SU-DHL-6 (cell line): ENCODE measurements around the gene STPG4.

ENCODE experiments used
- H2AFZ ChIP-seq: fragments of 200-600 bp; sonication (generic); 2 replicates; pipeline ENCODE4 v1.6.1; 2014; ENCODE audit warnings: low read depth, mild to moderate bottlenecking, moderate library complexity, mixed read lengths, antibody characterized with exemption, low read length; ENCODE audit not compliant: severe bottlenecking
- H3F3A ChIP-seq: fragments of 200-600 bp; shearing (Covaris generic); 2 replicates; pipeline ENCODE4 v1.6.0; 2016; ENCODE audit warnings: antibody characterized with exemption, mild to moderate bottlenecking; ENCODE audit not compliant: insufficient read depth
- H3K27ac ChIP-seq: fragments of 200-600 bp; sonication (generic); 2 replicates; pipeline ENCODE4 v1.5.1; 2016; ENCODE audit warnings: low read depth, mild to moderate bottlenecking, low read length, moderate library complexity, mixed read lengths
- H3K27me3 ChIP-seq: fragments of 200-600 bp; sonication (generic), shearing (Covaris generic); 2 replicates; pipeline ENCODE4 v1.6.0; 2014; ENCODE audit warnings: mild to moderate bottlenecking, low read length
- H3K36me3 ChIP-seq: fragments of 200-600 bp; sonication (generic); 2 replicates; pipeline ENCODE4 v1.6.1; 2014; ENCODE audit warnings: mild to moderate bottlenecking, low read length, mixed read lengths
- H3K4me2 ChIP-seq: fragments of 300-600, 200-600 bp; shearing (Covaris generic), sonication (generic); 2 replicates; pipeline ENCODE4 v1.6.0; 2014; ENCODE audit warnings: low read length, low read depth, mild to moderate bottlenecking; ENCODE audit not compliant: poor library complexity, severe bottlenecking
- H3K4me3 ChIP-seq: fragments of 200-600 bp; sonication (generic); 2 replicates; pipeline ENCODE4 v1.5.1; 2014; ENCODE audit warnings: antibody characterized with exemption, low read length, mild to moderate bottlenecking, mixed read lengths; ENCODE audit not compliant: insufficient read depth, poor library complexity, severe bottlenecking
- H3K79me2 ChIP-seq: fragments of 200-600 bp; sonication (generic); 2 replicates; pipeline ENCODE4 v1.6.1; 2014; ENCODE audit warnings: mild to moderate bottlenecking, low read length, moderate library complexity; ENCODE audit not compliant: insufficient read depth
- H3K9ac ChIP-seq: fragments of 200-600 bp; sonication (generic); 2 replicates; pipeline ENCODE4 v1.7.0; 2014; ENCODE audit warnings: mild to moderate bottlenecking, low read length
- H3K9me2 ChIP-seq: fragments of 200-600 bp; sonication (generic); replicated peaks from 2 replicates; pipeline ENCODE4 v1.6.1; 2014; ENCODE audit warnings: low read length; ENCODE audit not compliant: insufficient read depth
- H3K9me3 ChIP-seq: fragments of 200-600 bp; sonication (generic); 2 replicates; pipeline ENCODE4 v1.6.1; 2014; ENCODE audit warnings: low read length, mixed read lengths; ENCODE audit not compliant: insufficient read depth
- H4K20me1 ChIP-seq: fragments of 200-600 bp; sonication (generic); 2 replicates; pipeline ENCODE4 v1.6.1; 2014; ENCODE audit warnings: low read depth, mild to moderate bottlenecking, antibody characterized with exemption, low read length, moderate library complexity, mixed read lengths
- CTCF ChIP-seq: fragments of 200-600 bp; sonication (generic); IDR thresholded peaks from one replicate; pipeline ENCODE4 v1.5.1; 2017; ENCODE audit warnings: antibody characterized with exemption, mild to moderate bottlenecking, low read length, moderate library complexity; ENCODE audit not compliant: insufficient read depth, poor library complexity, severe bottlenecking
- EZH2phosphoT487 ChIP-seq: fragments of 200-600 bp; sonication (generic), shearing (Covaris generic); conservative IDR thresholded peaks from 2 replicates; pipeline ENCODE4 v1.6.1; 2018; ENCODE audit warnings: mild to moderate bottlenecking, antibody characterized with exemption, low read length, moderate library complexity, mixed read lengths

The STPG4 gene

DNA sequence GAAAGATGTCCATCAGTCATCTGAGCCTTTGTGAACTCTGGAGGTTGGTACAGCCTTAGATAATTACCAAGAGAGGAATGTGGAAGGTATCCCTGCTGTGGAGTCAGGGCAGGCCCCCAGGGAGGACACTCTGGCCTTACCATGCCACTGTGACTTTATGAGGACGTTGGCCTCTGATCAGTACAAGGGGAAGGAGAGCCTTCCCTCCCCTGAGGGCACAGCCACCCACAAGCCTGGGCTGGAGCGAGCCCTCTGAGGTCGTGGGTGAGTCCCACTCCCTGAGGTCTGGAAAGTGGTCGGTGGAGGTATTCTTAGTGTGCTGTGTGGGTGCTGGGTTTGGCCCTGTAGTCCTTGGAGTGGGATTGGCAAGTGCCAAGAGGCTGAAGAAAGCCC is 91.6 kb downstream of the STPG4 start:
- no peaks in the 10 kb centered on the region for H3K36me3 ChIP-seq
- H3K9me2 ChIP-seq = no peaks in the 10 kb centered on the region
- H3K4me2 ChIP-seq = no peak overlapping the region
- H4K20me1 ChIP-seq = no peaks in the 10 kb centered on the region
- TF ChIP-seq CTCF (no peak), EZH2phosphoT487 (no peak)
- H2AFZ ChIP-seq = no peak overlapping the region
- no peaks in the 10 kb centered on the region for H3K9me3 ChIP-seq
- no peak overlapping the region for H3K27ac ChIP-seq
- H3K27me3 ChIP-seq = no peaks in the 10 kb centered on the region
- H3K4me3 ChIP-seq = no peak overlapping the region
- no peaks in the 10 kb centered on the region for H3K79me2 ChIP-seq
- H3F3A ChIP-seq = no peaks in the 10 kb centered on the region
- H3K9ac ChIP-seq = no peak overlapping the region

- no peaks in the 10 kb centered on the region for H3F3A ChIP-seq
- H3K27ac ChIP-seq = no peak overlapping the region
- H3K36me3 ChIP-seq = no peaks in the 10 kb centered on the region
Observed at GRCh38 chr2:47062681-47063537, 92.2 kb downstream of the STPG4 start.

GRCh38 chr2:47061944-47062678 is 93.0 kb downstream of the STPG4 start:
- H4K20me1 ChIP-seq = no peaks in the 10 kb centered on the region
- H3K4me3 ChIP-seq = no peak overlapping the region
- no peaks in the 10 kb centered on the region for H3F3A ChIP-seq
- H2AFZ ChIP-seq = no peak overlapping the region
- no peaks in the 10 kb centered on the region for H3K36me3 ChIP-seq
- H3K9ac ChIP-seq = no peak overlapping the region
- TF ChIP-seq CTCF (no peak), EZH2phosphoT487 (no peak)
- H3K9me2 ChIP-seq = no peaks in the 10 kb centered on the region
- no peaks in the 10 kb centered on the region for H3K9me3 ChIP-seq
- no peak overlapping the region for H3K4me2 ChIP-seq
- H3K79me2 ChIP-seq = no peaks in the 10 kb centered on the region
- no peak overlapping the region for H3K27ac ChIP-seq
- no peaks in the 10 kb centered on the region for H3K27me3 ChIP-seq

More at GRCh38 chr2:47062681-47063537, 92.2 kb downstream of the STPG4 start:
- TF ChIP-seq CTCF (no peak), EZH2phosphoT487 (no peak)
- no peak overlapping the region for H3K4me2 ChIP-seq
- no peaks in the 10 kb centered on the region for H3K9me2 ChIP-seq
- no peaks in the 10 kb centered on the region for H3K27me3 ChIP-seq
- no peaks in the 10 kb centered on the region for H3K79me2 ChIP-seq
- no peaks in the 10 kb centered on the region for H4K20me1 ChIP-seq
- no peak overlapping the region for H3K9ac ChIP-seq
- no peaks in the 10 kb centered on the region for H3K9me3 ChIP-seq
- no peak overlapping the region for H3K4me3 ChIP-seq
- no peak overlapping the region for H2AFZ ChIP-seq
